SK-N-DZ (cell line): Measurements from ENCODE around the gene NANOS3.

Experiments used
- DNase-seq: peaks from one replicate; pipeline ENCODE4 v3.0.0-alpha.2; 2015; ENCODE audit warnings: low spot score

Gene NANOS3

GRCh38 chr19:13885826-13886365 lies 9.0 kb downstream of the NANOS3 start:
- no peak for DNase-seq

DNA sequence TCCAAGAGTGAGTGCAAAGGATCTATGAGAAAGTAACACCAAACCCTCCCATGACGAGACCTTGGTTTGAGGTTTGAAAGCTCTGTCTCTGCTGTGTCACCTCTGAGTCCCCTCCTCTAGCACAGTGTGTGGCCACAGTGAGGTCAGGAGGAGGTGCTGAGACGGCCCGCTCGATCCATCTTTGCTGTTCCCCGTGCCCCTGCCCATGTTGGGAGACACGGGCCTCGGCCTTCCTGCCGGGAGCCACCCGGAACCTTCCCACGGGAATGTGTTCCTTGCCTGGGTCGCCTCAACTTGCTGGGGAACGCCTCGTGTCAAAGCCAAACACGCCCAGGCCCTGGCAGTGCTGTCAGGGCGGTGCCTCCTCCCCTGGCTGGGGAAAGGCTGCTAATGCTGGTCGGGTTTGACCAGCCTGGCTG lies 10.1 kb downstream of the NANOS3 start:
- DNase-seq, result no peak

DNA sequence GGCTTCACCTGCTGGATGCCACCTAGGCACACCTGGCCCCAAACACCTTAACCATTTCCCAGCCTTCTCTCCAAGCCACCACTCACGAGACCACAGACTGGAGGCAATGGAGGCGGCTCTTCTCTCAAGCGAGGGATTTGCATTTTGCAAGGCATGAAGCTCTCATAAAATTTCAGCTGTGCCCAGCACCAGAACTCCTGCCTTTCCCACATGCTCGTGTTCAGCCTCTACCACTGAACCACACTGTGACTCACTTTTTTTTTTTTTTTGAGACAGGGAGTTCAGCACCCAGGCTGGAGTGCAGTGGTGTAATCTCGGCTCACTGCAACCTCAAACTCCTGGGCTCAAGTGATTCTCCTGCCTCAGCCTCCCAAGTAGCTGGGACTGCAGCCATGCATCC lies 10.6 kb downstream of the NANOS3 start:
- no peak for DNase-seq

DNA sequence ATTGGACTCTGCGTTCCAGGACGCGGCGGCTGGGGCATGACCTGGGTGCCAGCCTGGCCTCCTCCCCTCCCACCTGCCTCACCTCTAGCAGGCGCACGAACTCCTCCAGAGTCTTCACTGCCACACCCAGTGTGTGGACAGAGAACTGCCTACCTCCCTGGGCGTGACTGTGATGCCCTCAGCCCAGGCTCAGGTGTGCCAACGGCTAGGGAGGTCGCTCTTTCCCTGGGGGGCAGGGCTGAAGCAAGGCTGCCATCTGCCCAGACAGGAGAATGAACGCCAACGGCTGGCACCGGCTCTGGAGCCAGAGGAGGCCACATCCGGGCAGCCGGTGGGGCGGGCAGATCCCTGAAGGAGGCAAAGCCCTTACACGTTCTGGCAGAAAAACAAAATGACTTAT lies 11.3 kb downstream of the NANOS3 start:
- DNase-seq, result no peak

DNA sequence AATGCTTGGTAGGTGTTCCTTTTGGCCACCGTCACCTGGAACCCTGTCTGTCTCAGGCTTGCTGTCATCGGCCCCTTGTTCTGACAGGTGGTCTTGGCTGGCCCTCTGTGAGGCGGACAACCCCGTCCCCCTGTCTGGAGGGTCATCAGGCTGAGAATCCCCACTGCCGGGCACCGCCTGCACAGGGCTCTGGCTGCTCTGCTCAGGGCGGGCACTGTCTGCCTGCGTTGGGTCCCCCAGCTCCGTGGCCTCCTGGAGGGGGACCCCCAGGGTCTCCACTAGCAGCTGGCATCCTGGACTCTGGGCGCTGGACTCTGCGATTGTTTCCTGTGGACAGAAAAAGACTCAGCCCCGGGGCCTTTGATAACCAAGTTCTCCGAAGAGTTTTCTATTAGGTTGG lies 13.2 kb downstream of the NANOS3 start:
- DNase-seq, result no peak

- DNase-seq, result no peak
Observed at GRCh38 chr19:13892870-13893269, 15.9 kb downstream of the NANOS3 start.

DNA sequence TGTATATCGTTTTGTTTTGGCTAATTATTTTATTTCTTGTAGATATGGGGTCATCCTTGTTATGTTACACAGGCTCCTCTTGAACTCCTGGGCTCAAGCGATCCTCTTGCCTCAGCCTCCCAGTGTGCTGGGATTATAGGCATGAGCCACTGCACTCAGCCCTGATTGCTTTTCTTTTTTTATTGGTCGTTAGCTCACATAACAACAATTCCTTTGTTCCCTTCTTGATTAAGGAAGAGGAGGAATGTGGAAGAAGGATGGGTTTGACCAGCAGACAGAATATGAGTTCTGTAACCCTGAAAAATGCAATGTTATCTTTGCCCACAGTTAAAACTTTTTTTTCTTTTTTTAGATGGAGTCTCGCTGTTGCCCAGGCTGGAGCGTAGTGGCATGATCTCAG lies 17.6 kb downstream of the NANOS3 start:
- DNase-seq, result no peak

- DNase-seq, result no peak
Observed at GRCh38 chr19:13896227-13896626, 19.3 kb downstream of the NANOS3 start.

DNA sequence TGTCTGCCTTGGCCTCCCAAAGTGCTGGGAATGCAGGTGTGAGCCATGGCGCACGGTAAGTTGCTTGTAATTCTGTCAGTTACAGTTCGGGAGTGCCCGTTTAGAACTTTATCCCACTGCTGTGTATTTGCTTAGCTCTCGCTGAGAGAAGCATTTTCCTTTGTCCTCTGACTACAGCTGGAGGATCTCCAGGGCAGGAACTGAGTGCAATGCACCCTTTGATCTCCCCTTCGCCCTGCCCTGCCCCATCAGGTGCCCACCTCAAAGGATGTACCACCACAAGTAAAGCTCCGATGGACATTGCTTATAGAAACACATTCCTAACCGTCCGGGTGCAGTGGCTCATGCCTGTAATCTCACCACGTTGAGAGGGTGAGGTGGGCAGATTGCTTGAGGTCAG lies 22.5 kb downstream of the NANOS3 start:
- DNase-seq, result no peak

GRCh38 chr19:13899912-13900584 lies 23.1 kb downstream of the NANOS3 start:
- no peak for DNase-seq

- no peak for DNase-seq
Observed at GRCh38 chr19:13902993-13903555, 26.1 kb downstream of the NANOS3 start.

DNA sequence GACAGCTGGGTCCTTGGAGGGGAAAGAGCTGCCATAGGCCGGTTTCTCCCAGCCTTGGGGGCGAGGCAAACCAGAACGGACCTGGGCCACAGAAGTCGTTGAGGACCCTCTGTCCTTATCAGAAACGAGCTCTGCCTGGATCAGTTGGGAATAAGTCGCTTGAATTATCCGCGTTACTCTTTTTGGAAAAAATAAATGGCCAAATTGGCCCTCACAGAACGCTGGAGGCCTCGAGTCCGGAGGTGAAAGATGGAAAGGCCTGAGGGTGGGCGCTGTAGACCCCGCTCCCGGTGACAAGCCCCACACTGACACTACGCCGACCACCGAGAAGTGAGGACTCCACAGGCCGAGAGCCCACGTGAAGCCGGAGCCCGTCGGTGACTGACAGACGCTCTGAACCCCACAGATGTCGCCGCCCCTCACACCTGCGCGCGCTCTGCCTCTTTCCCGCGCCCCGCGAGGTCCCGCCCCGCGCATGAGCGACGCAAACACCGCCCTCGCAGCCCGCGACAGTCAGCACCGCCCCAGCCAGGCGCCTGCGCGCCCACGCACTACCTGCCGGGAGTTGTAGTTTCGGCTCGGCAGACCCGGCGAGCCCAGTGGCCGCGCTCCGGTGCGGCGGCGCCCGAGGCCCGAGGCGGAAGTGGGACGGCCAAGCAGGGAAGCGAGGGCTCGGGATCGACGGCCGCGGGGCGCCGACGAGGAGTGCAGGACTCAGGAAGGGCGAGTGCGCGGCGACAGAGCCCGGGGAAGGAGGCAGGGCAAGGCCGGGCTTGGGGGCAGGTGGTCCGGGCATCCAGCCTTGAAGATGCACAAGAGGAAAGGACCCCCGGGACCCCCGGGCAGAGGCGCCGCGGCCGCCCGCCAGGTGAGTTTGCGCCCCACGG lies 28.9 kb downstream of the NANOS3 start, which contains the start of the genes BRME1 and CC2D1A:
BRME1 (minus strand) TSS at position 484 of the 887 bp plus-strand sequence. CDS start 1,225 bp downstream, outside the sequence.
CC2D1A (plus strand) TSS at position 568 of the 887 bp plus-strand sequence; CDS start at position 809, 241 bp downstream.
- DNase-seq, result peak; percentile 86

DNA sequence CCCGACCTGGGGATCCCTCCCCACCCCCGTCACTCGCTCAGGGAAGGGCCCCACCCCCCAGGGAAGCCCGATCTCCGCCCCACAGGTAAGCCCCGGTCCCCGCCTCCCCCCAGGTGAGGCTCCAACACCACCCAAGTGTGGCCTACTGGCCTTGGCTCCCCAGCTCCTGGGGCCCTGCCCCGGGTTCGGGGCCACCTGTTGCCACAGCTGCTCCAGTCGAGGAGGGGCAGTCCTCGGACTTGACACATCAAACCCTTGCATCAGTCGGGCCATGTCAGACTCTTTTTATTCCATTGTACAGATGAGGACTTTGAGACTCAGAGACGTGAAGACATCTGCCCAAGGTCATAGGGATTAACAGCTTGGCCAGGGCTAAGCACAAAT lies 29.6 kb downstream of the NANOS3 start:
- no peak for DNase-seq

- DNase-seq, result no peak
Observed at GRCh38 chr19:13906910-13907309, 30.0 kb downstream of the NANOS3 start.

- no peak for DNase-seq
Observed at GRCh38 chr19:13908674-13909073, 31.7 kb downstream of the NANOS3 start.

- DNase-seq, result no peak
Observed at GRCh38 chr19:13909430-13909829, 32.5 kb downstream of the NANOS3 start.

DNA sequence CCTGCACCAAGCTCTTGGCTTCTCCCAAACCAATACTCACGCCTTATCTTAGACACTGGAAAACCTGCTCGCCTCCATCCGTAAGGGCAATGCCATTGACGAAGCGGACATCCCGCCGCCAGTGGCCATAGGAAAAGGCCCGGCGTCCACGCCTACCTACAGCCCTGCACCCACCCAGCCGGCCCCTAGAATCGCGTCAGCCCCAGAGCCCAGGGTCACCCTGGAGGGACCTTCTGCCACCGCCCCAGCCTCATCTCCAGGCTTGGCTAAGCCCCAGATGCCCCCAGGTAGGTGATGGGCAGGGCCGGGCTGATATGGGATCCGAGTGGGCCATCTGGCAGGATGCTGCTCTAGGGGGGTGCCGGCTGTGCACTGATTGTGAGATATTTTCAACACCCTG lies 36.4 kb downstream of the NANOS3 start:
- no peak for DNase-seq

- no peak for DNase-seq
Observed at GRCh38 chr19:13914777-13915176, 37.8 kb downstream of the NANOS3 start.

DNA sequence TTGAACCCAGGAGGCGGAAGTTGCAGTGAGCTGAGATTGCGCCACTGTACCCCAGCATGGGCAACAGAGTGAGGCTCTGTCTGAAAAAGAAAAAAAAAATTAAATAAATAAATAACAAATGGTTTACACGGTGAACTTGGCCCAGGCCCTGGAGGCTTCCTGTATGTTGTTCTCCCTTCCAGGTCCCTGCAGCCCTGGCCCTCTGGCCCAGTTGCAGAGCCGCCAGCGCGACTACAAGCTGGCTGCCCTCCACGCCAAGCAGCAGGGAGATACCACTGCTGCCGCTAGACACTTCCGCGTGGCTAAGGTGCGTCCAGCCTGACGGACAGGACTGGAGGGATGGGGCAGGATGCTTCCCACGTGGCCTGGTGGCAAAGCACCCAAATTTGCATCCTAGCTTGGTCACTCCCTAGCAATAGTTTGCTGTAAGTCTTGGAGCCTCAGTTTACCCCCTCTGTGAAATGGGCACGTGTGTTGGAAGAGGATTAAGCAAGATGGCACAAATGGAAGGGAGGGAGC lies 41.0 kb downstream of the NANOS3 start:
- no peak for DNase-seq

GRCh38 chr19:13918726-13919411 lies 41.9 kb downstream of the NANOS3 start:
- no peak for DNase-seq

DNA sequence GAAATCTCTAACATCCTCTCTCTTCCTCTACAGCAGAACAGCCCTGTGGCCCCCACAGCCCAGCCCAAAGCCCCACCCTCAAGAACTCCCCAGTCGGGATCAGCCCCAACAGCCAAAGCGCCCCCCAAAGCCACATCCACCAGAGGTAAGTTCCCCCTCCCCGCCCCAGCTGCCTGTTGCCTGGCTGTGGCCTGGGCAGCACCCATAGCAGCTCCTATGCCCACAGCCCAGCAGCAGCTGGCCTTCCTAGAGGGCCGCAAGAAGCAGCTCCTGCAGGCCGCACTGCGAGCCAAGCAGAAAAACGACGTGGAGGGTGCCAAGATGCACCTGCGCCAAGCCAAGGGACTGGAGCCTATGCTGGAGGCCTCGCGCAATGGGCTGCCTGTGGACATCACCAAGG lies 43.6 kb downstream of the NANOS3 start:
- DNase-seq, result no peak
